ENCODE results near the gene MS4A4E.

- TF ChIP-seq, protein P1, sequence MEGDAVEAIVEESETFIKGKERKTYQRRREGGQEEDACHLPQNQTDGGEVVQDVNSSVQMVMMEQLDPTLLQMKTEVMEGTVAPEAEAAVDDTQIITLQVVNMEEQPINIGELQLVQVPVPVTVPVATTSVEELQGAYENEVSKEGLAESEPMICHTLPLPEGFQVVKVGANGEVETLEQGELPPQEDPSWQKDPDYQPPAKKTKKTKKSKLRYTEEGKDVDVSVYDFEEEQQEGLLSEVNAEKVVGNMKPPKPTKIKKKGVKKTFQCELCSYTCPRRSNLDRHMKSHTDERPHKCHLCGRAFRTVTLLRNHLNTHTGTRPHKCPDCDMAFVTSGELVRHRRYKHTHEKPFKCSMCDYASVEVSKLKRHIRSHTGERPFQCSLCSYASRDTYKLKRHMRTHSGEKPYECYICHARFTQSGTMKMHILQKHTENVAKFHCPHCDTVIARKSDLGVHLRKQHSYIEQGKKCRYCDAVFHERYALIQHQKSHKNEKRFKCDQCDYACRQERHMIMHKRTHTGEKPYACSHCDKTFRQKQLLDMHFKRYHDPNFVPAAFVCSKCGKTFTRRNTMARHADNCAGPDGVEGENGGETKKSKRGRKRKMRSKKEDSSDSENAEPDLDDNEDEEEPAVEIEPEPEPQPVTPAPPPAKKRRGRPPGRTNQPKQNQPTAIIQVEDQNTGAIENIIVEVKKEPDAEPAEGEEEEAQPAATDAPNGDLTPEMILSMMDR (IDR thresholded peaks at IDR 0.05), result no peak
- TF ChIP-seq POLR2A (IDR thresholded peaks at IDR 0.05) (no peak), EP300 (IDR thresholded peaks at IDR 0.05) (no peak)
These were observed 84.3 kb downstream of the MS4A4E start for GRCh38 chr11:60158636-60159035.
